ENCODE measurements around the gene FOXP1.
"Not testable (repeated sequence)": the region's sequence is repeated elsewhere in the genome, so short reads cannot be mapped to it uniquely, and the experiment has no call there.

The FOXP1 gene

GRCh38 chr3:71339049-71339448 lies 244.5 kb downstream of the FOXP1 start:
- no peak for DNase-seq (ENCODE audit: insufficient read length, low spot score)
- FAIRE-seq: no peak
- TF ChIP-seq POLR2A (IDR thresholded peaks at IDR 0.05; ENCODE audit: low read depth, low read length) (no peak), SPI1 (IDR thresholded peaks at IDR 0.05; ENCODE audit: low read depth, low read length) (no peak), TAF1 (IDR thresholded peaks at IDR 0.05; ENCODE audit: low read depth, low read length) (no peak), POU2F2 (IDR thresholded peaks at IDR 0.05; ENCODE audit: low read depth, low read length) (no peak), PAX5 (IDR thresholded peaks at IDR 0.05; ENCODE audit: insufficient read depth, low read length, severe bottlenecking) (no peak), POLR2AphosphoS5 (IDR thresholded peaks at IDR 0.05; ENCODE audit: low read depth, low read length) (no peak)

- TF ChIP-seq POLR2AphosphoS5 (IDR thresholded peaks at IDR 0.05; ENCODE audit: low read depth, low read length) (no peak), POU2F2 (IDR thresholded peaks at IDR 0.05; ENCODE audit: low read depth, low read length) (no peak), PAX5 (IDR thresholded peaks at IDR 0.05; ENCODE audit: insufficient read depth, low read length, severe bottlenecking) (no peak), TAF1 (IDR thresholded peaks at IDR 0.05; ENCODE audit: low read depth, low read length) (no peak), SPI1 (IDR thresholded peaks at IDR 0.05; ENCODE audit: low read depth, low read length) (no peak), POLR2A (IDR thresholded peaks at IDR 0.05; ENCODE audit: low read depth, low read length) (no peak)
- no peak for DNase-seq (ENCODE audit: insufficient read length, low spot score)
- FAIRE-seq: no peak
These were observed 250.7 kb downstream of the FOXP1 start for GRCh38 chr3:71332813-71333212.

- no peak for TF ChIP-seq POU2F2 (IDR thresholded peaks at IDR 0.05; ENCODE audit: low read depth, low read length)
- no peak for TF ChIP-seq POLR2A (IDR thresholded peaks at IDR 0.05; ENCODE audit: low read depth, low read length)
- TF ChIP-seq PAX5 (IDR thresholded peaks at IDR 0.05; ENCODE audit: insufficient read depth, low read length, severe bottlenecking): no peak
- TF ChIP-seq TAF1 (IDR thresholded peaks at IDR 0.05; ENCODE audit: low read depth, low read length): no peak
- no peak for TF ChIP-seq SPI1 (IDR thresholded peaks at IDR 0.05; ENCODE audit: low read depth, low read length)
- no peak for TF ChIP-seq POLR2AphosphoS5 (IDR thresholded peaks at IDR 0.05; ENCODE audit: low read depth, low read length)
- no peak for FAIRE-seq
- no peak for DNase-seq (ENCODE audit: insufficient read length, low spot score)
These were observed 252.6 kb downstream of the FOXP1 start for GRCh38 chr3:71330909-71331308.

- DNase-seq (ENCODE audit: insufficient read length, low spot score): no peak
- TF ChIP-seq TAF1 (IDR thresholded peaks at IDR 0.05; ENCODE audit: low read depth, low read length) (no peak), POLR2AphosphoS5 (IDR thresholded peaks at IDR 0.05; ENCODE audit: low read depth, low read length) (no peak), PAX5 (IDR thresholded peaks at IDR 0.05; ENCODE audit: insufficient read depth, low read length, severe bottlenecking) (no peak), SPI1 (IDR thresholded peaks at IDR 0.05; ENCODE audit: low read depth, low read length) (no peak), POU2F2 (IDR thresholded peaks at IDR 0.05; ENCODE audit: low read depth, low read length) (no peak), POLR2A (IDR thresholded peaks at IDR 0.05; ENCODE audit: low read depth, low read length) (no peak)
- FAIRE-seq: no peak
These were observed 253.0 kb downstream of the FOXP1 start for GRCh38 chr3:71330505-71330904.

- TF ChIP-seq POLR2A (IDR thresholded peaks at IDR 0.05; ENCODE audit: low read depth, low read length): no peak
- TF ChIP-seq PAX5 (IDR thresholded peaks at IDR 0.05; ENCODE audit: insufficient read depth, low read length, severe bottlenecking): no peak
- no peak for TF ChIP-seq SPI1 (IDR thresholded peaks at IDR 0.05; ENCODE audit: low read depth, low read length)
- no peak for TF ChIP-seq POLR2AphosphoS5 (IDR thresholded peaks at IDR 0.05; ENCODE audit: low read depth, low read length)
- TF ChIP-seq TAF1 (IDR thresholded peaks at IDR 0.05; ENCODE audit: low read depth, low read length): no peak
- TF ChIP-seq POU2F2 (IDR thresholded peaks at IDR 0.05; ENCODE audit: low read depth, low read length): no peak
- FAIRE-seq: no peak
These were observed 253.7 kb downstream of the FOXP1 start for GRCh38 chr3:71329817-71330216.

GRCh38 chr3:71328926-71329325 lies 254.6 kb downstream of the FOXP1 start:
- FAIRE-seq (no peak), DNase-seq (ENCODE audit: insufficient read length, low spot score) (no peak)
- TF ChIP-seq POU2F2 (IDR thresholded peaks at IDR 0.05; ENCODE audit: low read depth, low read length) (no peak), SPI1 (IDR thresholded peaks at IDR 0.05; ENCODE audit: low read depth, low read length) (no peak), POLR2AphosphoS5 (IDR thresholded peaks at IDR 0.05; ENCODE audit: low read depth, low read length) (no peak), POLR2A (IDR thresholded peaks at IDR 0.05; ENCODE audit: low read depth, low read length) (no peak), TAF1 (IDR thresholded peaks at IDR 0.05; ENCODE audit: low read depth, low read length) (no peak), PAX5 (IDR thresholded peaks at IDR 0.05; ENCODE audit: insufficient read depth, low read length, severe bottlenecking) (no peak)

More at GRCh38 chr3:71329817-71330216, 253.7 kb downstream of the FOXP1 start:
- no peak for DNase-seq (ENCODE audit: insufficient read length, low spot score)

GRCh38 chr3:71327936-71328335 lies 255.6 kb downstream of the FOXP1 start:
- TF ChIP-seq POLR2A (IDR thresholded peaks at IDR 0.05; ENCODE audit: low read depth, low read length): no peak
- TF ChIP-seq PAX5 (IDR thresholded peaks at IDR 0.05; ENCODE audit: insufficient read depth, low read length, severe bottlenecking): no peak
- no peak for TF ChIP-seq POU2F2 (IDR thresholded peaks at IDR 0.05; ENCODE audit: low read depth, low read length)
- no peak for TF ChIP-seq TAF1 (IDR thresholded peaks at IDR 0.05; ENCODE audit: low read depth, low read length)
- no peak for TF ChIP-seq POLR2AphosphoS5 (IDR thresholded peaks at IDR 0.05; ENCODE audit: low read depth, low read length)
- TF ChIP-seq SPI1 (IDR thresholded peaks at IDR 0.05; ENCODE audit: low read depth, low read length): no peak
- FAIRE-seq: no peak

GRCh38 chr3:71325715-71326114 lies 257.8 kb downstream of the FOXP1 start:
- DNase-seq (ENCODE audit: insufficient read length, low spot score) (no peak), FAIRE-seq (no peak)
- TF ChIP-seq TAF1 (IDR thresholded peaks at IDR 0.05; ENCODE audit: low read depth, low read length) (no peak), PAX5 (IDR thresholded peaks at IDR 0.05; ENCODE audit: insufficient read depth, low read length, severe bottlenecking) (no peak), SPI1 (IDR thresholded peaks at IDR 0.05; ENCODE audit: low read depth, low read length) (no peak), POU2F2 (IDR thresholded peaks at IDR 0.05; ENCODE audit: low read depth, low read length) (no peak), POLR2AphosphoS5 (IDR thresholded peaks at IDR 0.05; ENCODE audit: low read depth, low read length) (no peak), POLR2A (IDR thresholded peaks at IDR 0.05; ENCODE audit: low read depth, low read length) (no peak)

More at GRCh38 chr3:71327936-71328335, 255.6 kb downstream of the FOXP1 start:
- DNase-seq (ENCODE audit: insufficient read length, low spot score): no peak

- DNase-seq (ENCODE audit: insufficient read length, low spot score); FAIRE-seq: not testable (repeated sequence)
These were observed 259.3 kb downstream of the FOXP1 start for GRCh38 chr3:71324224-71324623.

- TF ChIP-seq SPI1 (IDR thresholded peaks at IDR 0.05; ENCODE audit: low read depth, low read length) (no peak), POU2F2 (IDR thresholded peaks at IDR 0.05; ENCODE audit: low read depth, low read length) (no peak), POLR2AphosphoS5 (IDR thresholded peaks at IDR 0.05; ENCODE audit: low read depth, low read length) (no peak), PAX5 (IDR thresholded peaks at IDR 0.05; ENCODE audit: insufficient read depth, low read length, severe bottlenecking) (no peak), TAF1 (IDR thresholded peaks at IDR 0.05; ENCODE audit: low read depth, low read length) (no peak), POLR2A (IDR thresholded peaks at IDR 0.05; ENCODE audit: low read depth, low read length) (no peak)
- no peak for FAIRE-seq
- DNase-seq (ENCODE audit: insufficient read length, low spot score): no peak
These were observed 260.0 kb downstream of the FOXP1 start for GRCh38 chr3:71323558-71323957.
